Femur (tissue), 1 donor: Measurements from ENCODE around the gene IL3RA.
"Not testable (repeated sequence)": the region's sequence is repeated elsewhere in the genome, so short reads cannot be mapped to it uniquely, and the experiment has no call there.

Source experiments
- DNase-seq: peaks from one replicate; pipeline ENCODE4 v3.0.0-alpha.2; 2017

Gene IL3RA

DNA sequence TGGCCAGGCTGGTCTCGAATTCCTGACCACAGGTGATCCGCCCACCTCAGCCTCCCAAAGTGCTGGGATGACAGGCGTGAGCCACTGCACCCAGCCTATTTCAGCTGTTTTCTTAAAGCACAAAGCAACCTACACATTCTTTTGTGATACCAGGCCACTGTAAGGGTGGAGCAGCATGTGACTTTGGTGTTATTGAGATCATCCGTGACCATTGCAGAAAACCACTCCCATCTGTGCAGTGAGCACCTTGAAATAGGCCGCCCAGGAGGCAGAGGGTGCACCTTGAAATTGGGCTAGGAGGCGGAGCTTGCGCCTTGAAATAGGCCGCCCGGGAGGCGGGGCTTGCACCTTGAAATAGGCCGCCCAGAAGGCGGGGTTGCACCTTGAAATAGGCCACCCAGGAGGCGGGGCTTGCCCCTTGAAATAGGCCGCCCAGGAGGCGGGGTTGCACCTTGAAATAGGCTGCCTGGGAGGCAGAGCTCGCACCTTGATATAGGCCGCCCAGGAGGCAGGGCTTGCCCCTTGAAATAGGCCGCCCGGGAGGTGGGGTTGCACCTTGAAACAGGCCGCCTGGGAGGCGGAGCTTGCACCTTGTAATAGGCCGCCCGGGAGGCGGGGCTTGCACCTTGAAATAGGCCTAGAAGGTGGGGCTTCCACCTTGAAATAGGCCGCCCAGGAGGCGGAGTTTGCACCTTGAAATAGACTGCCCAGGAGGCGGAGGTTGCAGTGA is 64.3 kb downstream of the IL3RA start:
- DNase-seq = no peak

DNA sequence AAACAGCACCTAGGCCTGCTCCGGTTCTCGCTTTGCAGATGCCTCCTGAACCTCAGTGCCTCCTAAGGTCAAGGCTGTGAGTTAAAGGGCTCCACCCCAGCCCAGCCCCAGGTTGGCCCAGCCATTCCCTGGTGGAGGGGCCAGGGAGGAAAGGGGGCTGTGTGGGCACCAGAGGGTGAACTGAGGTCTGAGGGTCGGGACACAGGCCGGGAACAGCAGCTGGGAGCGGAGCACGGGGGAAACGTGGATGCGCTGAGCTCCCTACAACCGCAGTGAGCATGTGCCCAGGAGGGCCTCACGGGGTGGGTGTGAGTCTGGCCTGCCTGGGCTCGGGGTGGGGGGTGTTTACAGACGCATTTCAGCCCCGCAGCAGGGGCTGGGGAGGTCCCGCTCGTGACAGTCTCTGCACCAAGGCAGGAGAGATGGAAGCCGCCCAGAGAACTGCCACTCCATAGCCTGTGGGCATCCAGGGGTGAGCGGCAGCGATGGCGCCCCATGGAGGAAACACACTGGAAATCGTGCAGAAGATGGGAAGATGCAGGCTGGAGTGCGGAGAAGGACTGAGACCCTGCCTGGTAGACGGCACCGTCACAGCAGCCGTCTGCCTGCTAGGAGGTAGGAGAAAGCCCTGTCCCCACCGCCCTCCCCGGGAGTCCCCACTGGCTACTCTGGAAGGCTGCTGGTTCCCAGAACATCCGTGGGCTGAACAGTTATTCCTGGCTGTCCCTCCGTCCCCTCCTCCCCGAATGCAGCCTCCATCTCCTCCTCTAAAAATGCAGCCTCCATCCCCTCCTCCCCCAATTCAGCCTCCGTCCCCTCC is 65.2 kb downstream of the IL3RA start:
- DNase-seq = no peak

DNA sequence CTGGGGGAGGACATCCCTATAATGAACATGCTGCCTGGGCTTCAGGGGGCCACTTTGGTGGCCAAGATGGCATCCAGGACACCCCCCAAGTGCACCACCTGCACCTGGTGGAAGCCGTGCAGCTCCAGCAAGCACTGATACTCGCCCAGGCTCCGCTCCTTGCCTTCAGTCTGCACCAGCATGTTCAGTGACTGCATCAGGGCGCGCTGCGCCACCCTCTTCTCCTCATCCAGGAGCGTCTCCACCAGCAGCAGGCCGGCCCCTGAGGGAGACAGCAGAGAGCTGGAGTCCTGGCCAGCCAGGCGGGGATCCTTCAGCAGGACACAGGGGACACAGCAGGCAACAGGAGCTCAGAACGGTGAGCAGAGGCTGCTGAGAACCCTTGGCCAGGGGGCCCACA is 66.6 kb downstream of the IL3RA start:
- no peak for DNase-seq

DNA sequence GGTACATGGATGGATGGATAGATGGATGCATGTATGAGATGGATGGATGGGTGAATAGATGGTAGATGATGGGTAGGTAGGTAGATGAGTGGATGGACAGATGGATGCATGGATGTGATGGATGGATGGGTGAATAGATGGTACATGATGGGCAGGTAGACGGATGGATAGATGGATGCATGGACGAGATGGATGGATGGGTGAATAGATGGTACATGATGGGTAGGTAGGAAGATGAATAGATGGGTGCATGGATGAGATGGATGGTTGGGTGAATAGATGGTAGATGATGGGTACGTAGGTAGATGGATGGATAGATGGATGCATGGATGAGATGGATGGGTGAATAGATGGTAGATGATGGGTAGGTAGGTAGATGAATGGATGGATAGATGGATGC is 67.3 kb downstream of the IL3RA start:
- DNase-seq = not testable (repeated sequence)

DNA sequence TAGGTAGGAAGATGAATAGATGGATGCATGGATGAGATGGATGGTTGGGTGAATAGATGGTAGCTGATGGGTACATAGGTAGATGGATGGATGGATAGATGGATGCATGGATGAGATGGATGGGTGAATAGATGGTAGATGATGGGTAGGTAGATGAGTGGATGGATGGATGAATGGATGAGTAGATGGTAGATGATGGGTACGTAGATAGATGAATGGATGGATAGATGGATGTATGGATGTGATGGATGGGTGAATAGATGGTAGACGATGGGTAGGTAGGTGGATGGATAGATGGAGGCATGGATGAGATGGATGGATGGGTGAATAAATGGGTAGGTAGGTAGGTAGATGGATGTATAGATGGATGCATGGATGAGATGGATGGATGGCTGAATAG is 69.2 kb downstream of the IL3RA start:
- DNase-seq = not testable (repeated sequence)

DNA sequence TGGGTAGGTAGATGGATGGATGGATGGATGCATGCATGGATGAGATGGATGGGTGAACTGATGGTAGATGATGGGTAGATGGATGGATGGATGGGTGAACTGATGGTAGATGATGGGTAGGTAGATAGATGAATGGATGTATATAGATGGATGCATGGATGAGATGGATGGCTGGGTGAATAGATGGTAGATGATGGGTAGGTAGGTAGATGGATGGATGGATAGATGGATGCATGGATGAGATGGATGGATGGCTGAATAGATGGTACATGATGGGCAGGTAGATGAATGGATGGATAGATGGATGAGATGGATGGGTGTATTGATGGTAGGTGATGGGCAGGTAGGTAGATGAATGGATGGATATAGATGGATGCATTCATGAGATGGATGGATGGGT is 70.5 kb downstream of the IL3RA start:
- DNase-seq = no peak

DNA sequence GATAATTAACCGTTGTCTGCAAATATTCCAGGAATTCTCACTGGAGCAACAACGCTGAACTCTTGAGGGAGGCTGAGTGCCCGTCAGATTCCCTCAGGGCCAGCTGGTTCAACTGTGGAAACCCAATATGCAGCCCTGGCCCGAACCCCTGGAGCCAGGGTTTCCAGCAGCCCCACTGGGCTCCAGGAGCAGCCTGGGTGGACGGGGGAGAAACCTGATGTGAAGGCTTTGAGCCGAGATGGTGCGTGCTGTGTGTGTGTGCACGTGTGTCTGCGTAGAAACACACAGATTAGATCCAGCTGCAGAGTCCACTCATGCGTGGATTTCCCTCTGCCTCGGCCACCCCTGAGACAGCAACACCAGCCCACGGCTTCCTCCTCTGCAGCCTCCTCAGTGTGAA is 74.7 kb downstream of the IL3RA start:
- DNase-seq = no peak

DNA sequence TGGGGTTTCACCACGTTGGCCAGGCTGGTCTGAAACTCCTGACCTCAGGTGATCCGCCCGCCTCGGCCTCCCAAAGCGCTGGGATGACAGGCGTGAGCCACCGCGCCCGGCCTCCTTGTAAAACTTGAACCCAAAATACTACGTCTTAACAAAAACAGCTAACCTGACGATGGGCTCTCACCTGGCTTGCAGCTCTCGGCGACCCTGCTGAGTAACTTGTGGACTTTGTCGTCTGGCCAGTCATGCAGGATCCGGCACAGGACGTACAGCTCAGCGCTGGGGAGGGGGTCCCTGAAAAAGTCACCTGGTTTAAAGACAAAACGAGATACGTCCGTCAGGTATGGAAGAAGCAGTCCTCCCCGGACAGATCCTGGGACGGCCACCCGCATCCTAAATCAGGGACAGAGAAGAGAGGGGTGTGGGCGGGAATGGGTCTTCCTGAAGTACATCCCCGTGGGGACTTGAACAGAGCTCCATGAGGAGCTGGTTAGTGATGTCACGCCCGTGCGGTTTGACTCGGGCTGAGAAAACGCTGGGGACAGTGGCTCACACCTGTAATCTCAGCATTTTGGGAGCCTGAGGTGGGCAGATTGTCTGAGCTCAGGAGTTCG is 76.1 kb downstream of the IL3RA start:
- no peak for DNase-seq

DNA sequence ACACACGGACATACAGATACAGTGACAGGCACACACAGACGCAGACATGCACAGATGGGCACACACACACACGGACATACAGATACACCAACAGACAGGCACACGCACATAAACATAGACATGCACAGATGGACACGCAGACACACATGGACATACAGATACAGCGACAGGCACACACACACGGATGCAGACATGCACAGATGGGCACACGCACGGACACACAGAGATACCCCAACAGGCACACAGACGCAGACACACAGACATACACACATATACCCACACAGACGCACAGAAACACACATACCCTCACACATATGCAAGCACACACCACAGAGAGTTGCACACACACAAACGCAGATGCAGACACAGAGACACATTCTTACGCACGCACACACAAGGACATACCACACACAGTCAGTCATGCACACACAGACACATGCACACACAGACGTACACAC is 79.8 kb downstream of the IL3RA start:
- DNase-seq = no peak

DNA sequence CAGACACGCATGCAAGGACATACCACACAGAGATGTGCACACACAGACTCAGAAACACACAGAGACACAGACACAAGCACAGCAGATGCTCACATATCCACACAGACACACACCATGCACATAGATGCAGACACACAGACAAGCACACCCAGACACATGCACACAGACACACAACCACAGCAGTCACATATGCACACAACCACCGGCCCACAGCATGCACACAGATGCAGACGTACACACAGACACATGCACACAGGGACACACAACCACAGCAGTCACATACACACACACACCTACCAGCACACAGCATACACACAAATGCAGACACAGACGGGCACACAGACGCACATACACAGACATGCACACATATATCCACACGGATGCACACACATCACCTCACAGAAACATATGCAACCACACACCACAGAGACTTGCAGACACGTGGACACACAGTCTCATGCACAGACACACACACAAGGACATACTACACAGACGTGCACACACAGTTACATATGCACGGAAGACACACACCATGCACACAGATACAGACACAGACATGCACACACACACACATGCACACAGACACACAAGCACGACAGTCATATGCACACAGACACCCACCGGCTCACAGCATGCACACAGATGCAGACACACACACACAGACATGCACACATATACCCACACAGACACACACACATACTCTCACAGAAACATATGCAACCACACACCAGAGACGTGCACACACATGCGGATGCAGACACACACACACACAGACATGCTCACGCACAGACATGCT is 80.6 kb downstream of the IL3RA start:
- no peak for DNase-seq

DNA sequence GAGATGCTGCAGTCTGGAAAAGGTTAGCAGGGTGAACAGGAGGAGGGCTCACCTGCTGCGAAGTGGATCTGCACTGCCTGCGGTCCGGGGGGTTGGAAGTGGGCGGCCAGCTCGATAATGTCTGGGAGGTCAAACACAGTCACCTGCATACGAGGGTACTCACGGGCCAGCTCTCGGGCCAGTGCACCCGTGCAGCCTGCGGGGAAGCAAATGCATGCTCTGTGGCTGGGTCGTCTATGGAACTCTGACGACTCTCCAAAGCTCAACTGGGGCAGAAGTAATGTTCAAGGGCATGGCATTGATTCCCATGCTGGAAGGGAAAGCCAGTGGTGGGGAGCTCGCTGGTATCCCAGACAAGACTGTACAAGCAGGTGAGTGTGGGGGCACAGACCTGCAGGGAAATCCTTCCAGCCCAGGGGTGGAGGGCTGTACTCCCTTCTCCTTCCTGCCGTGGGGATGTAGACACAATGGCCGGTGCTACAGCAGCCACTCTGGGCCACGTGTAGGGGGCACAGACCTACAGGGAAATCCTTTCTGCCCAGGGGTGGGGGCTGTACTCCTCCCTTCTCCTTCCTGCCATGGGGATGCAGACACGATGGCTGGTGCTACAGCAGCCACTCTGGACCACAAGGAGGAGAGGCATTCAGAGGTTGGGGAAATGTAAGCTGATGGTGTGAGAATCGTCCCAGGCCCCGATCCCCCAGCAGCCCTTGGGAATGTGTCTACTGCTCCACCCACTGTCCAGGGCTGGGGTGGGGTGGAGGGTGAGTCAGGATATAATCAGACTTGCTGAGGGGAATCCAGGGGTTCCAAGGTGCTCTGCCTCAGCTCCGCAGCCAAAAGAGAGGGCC is 81.6 kb downstream of the IL3RA start:
- no peak for DNase-seq

DNA sequence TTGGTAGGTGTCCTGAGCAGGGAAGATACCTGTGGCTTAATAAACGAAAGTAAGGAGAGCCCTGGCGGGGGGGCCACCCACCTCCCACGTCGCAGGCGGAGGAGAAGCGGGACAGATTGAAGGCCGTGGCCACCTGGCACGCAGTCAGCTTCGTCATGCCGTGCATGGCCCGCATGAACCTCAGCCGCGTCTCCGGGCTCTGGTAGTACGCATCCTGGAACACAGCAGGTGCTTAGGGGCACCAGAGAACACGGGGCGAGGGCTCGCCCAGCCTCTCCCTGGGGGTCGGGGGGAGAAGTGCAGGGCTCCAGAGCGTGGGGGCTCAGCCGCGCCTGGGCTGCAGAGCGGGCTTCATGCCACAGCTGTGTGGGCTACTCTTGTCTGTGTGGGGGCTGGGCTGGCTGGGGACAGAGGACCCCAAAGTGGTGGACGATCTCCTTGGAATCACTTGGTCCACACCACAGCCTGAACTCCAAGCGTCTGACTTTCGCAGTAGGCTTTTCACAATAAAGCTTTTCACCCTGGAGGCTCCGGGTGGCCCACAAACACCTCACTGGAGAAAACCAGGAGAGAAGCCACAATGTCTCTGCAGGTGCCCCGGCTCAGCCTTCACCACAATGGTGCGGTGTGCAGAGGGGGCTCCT is 82.4 kb downstream of the IL3RA start:
- no peak for DNase-seq

DNA sequence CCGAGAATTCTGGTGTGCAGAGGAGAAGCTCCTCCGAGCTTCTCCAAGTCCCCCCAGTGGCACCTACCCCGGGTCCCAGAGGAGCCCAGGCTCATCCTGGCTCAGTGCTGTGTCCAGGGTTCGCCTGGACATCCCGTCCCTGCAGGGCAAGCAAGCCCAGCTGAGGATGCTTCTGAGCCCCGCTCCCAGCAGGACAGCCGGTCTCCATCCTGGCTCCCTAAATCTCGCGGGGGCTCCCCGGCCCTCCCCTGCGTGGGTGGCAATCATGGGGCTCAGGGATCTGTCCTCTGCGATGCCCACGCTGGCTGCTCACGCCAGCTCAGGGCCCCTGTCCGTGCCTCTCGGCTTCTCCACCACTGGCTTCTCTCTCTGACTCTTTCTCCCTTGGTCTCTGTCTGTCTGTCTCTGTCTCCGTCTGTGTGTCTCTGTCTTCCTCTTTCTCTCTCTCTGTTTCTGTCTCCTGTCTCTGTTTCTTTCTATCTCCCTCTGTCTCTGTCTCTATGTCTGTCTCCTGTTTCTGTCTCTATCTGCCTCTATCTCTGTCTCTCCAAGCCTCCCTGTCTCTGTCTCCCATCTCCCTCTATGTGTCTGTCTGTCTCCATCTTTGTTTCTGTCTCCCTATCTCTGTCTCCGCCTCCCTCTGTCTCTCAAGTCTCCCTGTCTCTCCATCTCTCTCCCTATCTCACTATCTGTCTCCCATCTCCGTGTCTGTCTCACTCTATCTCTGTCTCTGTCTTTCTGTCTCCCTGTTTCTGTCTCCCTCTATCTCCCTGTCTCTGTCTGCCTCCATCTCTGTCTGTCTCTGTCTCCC is 83.2 kb downstream of the IL3RA start:
- no peak for DNase-seq

DNA sequence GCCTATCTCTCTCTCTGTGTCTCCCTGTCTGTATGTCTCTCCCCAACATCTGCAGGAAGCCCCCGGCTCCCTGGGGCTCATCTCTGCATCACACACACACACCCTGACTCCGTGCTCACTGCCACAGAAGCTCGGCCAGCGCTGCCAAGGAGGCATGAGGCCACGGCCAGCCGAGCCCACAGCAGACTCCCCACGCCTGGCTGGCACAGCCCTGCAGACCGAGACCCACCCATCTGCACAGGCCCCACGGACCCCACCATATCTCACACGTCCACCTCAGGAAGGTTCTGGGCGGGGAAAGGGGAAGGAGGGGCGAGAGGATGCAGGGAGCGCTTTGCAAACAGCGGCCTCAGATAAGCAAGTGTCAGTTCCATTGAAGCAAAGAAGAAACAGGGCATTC is 83.8 kb downstream of the IL3RA start:
- no peak for DNase-seq

DNA sequence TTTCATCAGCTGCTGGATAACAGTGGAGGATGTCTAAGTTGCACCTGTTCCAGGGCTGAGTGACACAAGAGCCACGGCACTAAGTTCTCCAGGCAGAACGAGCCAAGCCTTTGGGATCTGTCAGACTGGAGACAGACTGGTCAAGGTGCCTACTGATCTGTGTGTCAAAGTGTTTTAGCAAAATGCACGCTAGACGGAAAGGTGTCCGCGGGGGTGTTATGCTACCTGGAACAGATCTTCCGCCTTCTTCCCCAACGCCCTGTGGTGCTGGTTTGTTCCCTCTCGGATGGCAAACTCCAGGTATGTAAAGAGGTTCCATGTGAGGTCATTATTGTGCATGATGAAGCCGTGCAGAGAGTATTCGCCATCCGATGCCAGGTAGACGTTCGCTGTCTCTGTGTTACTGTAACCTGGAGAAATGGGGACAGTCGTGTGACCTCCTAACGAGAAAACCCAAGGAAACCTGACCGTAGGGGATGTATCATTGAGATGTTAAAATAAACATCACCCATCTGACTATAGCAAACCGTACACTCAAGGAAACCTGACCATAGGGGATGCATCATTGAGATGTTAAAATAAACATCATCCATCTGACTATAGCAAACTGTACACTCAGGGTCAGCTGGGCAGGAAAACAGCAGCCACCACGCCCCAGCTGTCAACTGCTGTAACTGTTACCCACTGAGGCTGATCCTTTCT is 85.0 kb downstream of the IL3RA start:
- DNase-seq = no peak

DNA sequence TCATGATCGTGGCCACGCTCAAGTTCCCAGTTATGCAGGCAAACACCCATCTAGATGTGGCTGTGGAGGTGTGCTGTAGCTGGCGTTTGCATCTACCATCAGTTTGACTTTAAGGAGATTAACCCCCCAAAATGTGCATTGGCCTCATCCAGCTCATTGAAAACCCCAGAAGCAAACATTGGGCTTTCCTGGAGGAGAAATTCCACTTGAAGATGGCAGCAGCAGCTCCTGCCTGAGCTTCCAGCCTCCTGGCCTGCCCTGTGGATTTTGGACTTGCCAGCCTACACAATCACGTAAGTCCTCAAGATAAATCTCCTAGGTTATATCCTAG is 85.5 kb downstream of the IL3RA start:
- no peak for DNase-seq

DNA sequence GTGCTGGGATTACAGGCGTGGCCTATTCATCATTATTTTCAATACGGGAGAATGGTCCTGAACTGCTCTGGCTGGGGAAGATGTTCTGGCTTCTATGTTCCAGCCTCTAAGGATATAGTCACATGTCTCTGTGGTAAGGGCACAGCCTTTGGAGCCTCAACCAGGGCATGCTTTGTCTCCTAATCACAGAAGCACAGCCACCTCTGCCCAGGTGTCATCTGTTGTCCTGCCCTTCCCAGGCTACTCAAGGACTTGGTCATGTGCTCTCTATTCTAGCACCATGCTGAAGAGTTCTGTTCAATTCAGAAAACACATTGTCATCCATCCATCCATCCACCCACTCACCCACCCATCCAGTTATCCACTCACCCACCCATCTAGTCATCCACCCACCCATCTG is 86.6 kb downstream of the IL3RA start:
- no peak for DNase-seq

DNA sequence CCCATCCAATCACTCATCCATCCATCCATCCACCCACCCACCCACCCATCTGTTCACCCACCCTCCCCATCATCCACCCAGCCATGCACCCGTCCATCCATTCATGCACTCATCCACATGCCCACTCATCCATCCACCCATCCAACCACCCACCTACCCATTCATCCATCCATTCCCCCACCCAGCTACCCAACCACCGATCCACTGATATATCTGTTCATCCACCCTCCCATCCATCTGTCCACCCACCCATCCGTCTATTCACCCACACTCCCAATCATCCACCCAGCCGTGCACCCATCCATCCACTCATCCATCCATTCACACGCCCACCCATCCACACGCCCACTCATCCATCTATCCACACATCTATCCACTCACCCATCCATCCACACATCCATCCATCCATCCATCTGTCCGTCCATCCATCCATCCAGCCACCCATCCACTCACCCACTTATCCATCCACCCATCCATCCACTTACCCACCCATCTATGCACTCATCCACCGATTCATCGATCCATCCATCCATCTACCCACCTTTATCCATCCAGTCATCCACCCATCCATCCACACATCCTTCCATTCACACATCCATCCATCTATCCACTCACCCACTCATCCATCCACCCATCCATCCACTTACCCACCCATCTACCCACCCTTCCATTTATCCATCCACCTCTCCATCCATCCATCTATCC is 87.7 kb downstream of the IL3RA start:
- DNase-seq = no peak

DNA sequence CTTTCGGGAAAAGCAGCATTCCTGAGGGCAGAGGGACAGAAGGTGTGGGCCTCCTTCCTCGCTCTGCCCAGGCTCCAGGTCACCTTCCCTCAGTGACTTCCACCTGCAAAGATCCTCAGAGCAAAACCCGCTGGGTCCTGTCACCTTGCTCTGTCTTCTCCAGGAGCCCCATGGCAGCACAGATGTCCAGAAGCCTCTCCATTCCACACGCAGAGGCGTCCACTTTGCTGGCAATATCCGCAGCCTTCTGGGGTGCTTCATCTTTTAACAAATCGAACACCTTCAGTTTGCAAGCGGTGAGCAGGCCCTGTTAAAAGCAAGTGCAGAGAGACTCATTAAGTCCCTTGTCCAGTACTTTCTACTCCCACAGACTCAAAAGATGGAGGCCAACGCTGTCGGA is 88.8 kb downstream of the IL3RA start:
- no peak for DNase-seq

DNA sequence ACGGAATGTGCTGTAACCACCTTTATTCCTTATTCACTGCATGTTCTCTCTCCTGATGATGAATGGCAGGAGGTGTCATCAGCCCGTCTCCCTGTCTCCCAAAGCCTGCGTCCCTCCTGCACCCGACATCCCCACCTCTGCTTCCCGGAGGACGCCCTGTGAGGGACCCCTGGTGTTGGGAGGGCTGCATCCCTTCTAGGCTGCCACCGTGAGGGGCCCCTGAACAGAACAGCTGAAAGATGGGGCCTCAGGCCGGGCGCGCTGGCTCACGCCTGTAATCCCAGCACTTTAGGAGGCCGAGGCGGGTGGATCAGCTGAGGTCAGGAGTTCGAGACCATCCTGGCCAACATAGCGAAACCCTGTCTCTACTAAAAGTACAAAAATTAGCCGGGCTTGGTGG is 89.7 kb downstream of the IL3RA start:
- not testable (repeated sequence) for DNase-seq
